WTC11 (cell line): ENCODE results near the gene NQO1. TPM values are rescaled to one million over a fixed set of nuclear protein-coding genes. Genes with fewer than 3 reads are reported as not detected.

Source experiments
- ATAC-seq: fragments of 200-7000 bp; cut with Tn5 transposase; 2 replicates; pipeline ENCODE4 v1.10.0; 2021; ENCODE audit warnings: mild to moderate bottlenecking, moderate library complexity
- CTCF ChIA-PET: fragments of 300-600 bp; sonication (Branson Sonifier 250); formaldehyde crosslinking; loops from one replicate; lab custom pipeline; 2021; ENCODE audit warnings: antibody characterized with exemption; lab: Charles Lee
- POLR2A ChIA-PET: fragments of 350-600 bp; sonication (Branson Sonifier 250); formaldehyde crosslinking; loops from one replicate; lab custom pipeline; 2021; ENCODE audit warnings: antibody characterized with exemption; lab: Charles Lee
- DNase-seq: peaks from one replicate; pipeline ENCODE4 v3.0.0; 2021; ENCODE audit warnings: low spot score
- H3K27ac Mint-ChIP-seq: 2 replicates; pipeline ENCODE4 v1.8.0; 2021; ENCODE audit warnings: mixed read lengths
- H3K27me3 Mint-ChIP-seq: 2 replicates; pipeline ENCODE4 v1.8.0; 2021; ENCODE audit warnings: low read depth, mild to moderate bottlenecking, moderate library complexity, mixed read lengths
- H3K36me3 Mint-ChIP-seq: 2 replicates; pipeline ENCODE4 v1.8.0; 2021; ENCODE audit warnings: mixed read lengths
- H3K4me1 Mint-ChIP-seq: 2 replicates; pipeline ENCODE4 v1.8.0; 2022; ENCODE audit warnings: mixed read lengths
- H3K4me3 Mint-ChIP-seq: 2 replicates; pipeline ENCODE4 v1.8.0; 2021; ENCODE audit warnings: mild to moderate bottlenecking, moderate library complexity, mixed read lengths
- H3K9me3 Mint-ChIP-seq: 2 replicates; pipeline ENCODE4 v1.8.0; 2021; ENCODE audit warnings: mixed read lengths
- CBFB ChIP-seq: sonication (generic); formaldehyde crosslinking; IDR thresholded peaks from 2 replicates; pipeline ENCODE4 v1.8.1; 2022; ENCODE audit warnings: mild to moderate bottlenecking, low read depth, missing genetic modification reagents
- CREM ChIP-seq: sonication (generic); formaldehyde crosslinking; IDR thresholded peaks from 2 replicates; pipeline ENCODE4 v1.8.1; 2022; ENCODE audit warnings: mild to moderate bottlenecking, missing genetic modification reagents, moderate library complexity
- GRHL2 ChIP-seq: fragments of 250-450 bp; sonication (Bioruptor Pico); IDR thresholded peaks from 2 replicates; pipeline ENCODE4 v1.8.0; 2022; ENCODE audit warnings: mild to moderate bottlenecking, moderate library complexity; ENCODE audit not compliant: insufficient replicate concordance, severe bottlenecking
- KAT7 ChIP-seq: sonication (generic); formaldehyde crosslinking; IDR thresholded peaks from 2 replicates; pipeline ENCODE4 v1.8.1; 2023; ENCODE audit warnings: missing genetic modification reagents, mild to moderate bottlenecking, borderline replicate concordance
- NFE2L1 ChIP-seq: sonication (generic); formaldehyde crosslinking; IDR thresholded peaks from 2 replicates; pipeline ENCODE4 v1.8.1; 2023; ENCODE audit warnings: missing genetic modification reagents
- NFYB ChIP-seq: sonication (generic); formaldehyde crosslinking; conservative IDR thresholded peaks from 2 replicates; pipeline ENCODE4 v1.8.0; 2022; ENCODE audit warnings: low read depth, missing genetic modification reagents
- RELA ChIP-seq: sonication (generic); formaldehyde crosslinking; IDR thresholded peaks from 2 replicates; pipeline ENCODE4 v1.8.1; 2022; ENCODE audit warnings: missing genetic modification reagents, mild to moderate bottlenecking, borderline replicate concordance
- SOX15 ChIP-seq: fragments of 250-450 bp; sonication (Bioruptor Pico); IDR thresholded peaks from 2 replicates; pipeline ENCODE4 v1.9.0; 2021; ENCODE audit warnings: mild to moderate bottlenecking
- TEAD4 ChIP-seq: sonication (generic); formaldehyde crosslinking; IDR thresholded peaks from 2 replicates; pipeline ENCODE4 v1.8.0; 2022; ENCODE audit warnings: mild to moderate bottlenecking, missing genetic modification reagents
- TP53 ChIP-seq: sonication (generic); formaldehyde crosslinking; IDR thresholded peaks from 2 replicates; pipeline ENCODE4 v1.8.1; 2023; ENCODE audit warnings: mild to moderate bottlenecking, missing genetic modification reagents
- ZBTB21 ChIP-seq: sonication (generic); formaldehyde crosslinking; IDR thresholded peaks from 2 replicates; pipeline ENCODE4 v1.8.1; 2023; ENCODE audit warnings: mild to moderate bottlenecking, missing genetic modification reagents, borderline replicate concordance
- ZNF121 ChIP-seq: sonication (generic); formaldehyde crosslinking; IDR thresholded peaks from 2 replicates; pipeline ENCODE4 v1.8.0; 2023; ENCODE audit warnings: missing genetic modification reagents
- total RNA-seq: library from RNA; stranded (reverse); gene quantifications from 3 replicates; pipeline ENCODE4 v1.2.3, GENCODE V29; 2021
- TF ChIP-seq, protein P1 (sequence below): sonication (generic); formaldehyde crosslinking; IDR thresholded peaks from 2 replicates; pipeline ENCODE4 v1.8.1; 2022; ENCODE audit warnings: missing genetic modification reagents, borderline replicate concordance
- TF ChIP-seq, protein P2 (sequence below): fragments of 250-450 bp; sonication (Bioruptor Pico); IDR thresholded peaks from 2 replicates; pipeline ENCODE4 v1.9.0; 2021; ENCODE audit warnings: moderate library complexity, mild to moderate bottlenecking, inconsistent platforms, borderline replicate concordance
- TF ChIP-seq, protein P3 (sequence below): sonication (generic); formaldehyde crosslinking; IDR thresholded peaks from 2 replicates; pipeline ENCODE4 v1.8.1; 2023; ENCODE audit warnings: mild to moderate bottlenecking, missing genetic modification reagents, moderate library complexity
- TF ChIP-seq, protein P4 (sequence below): fragments of 200-600 bp; IDR thresholded peaks from 2 replicates; pipeline ENCODE4 v1.8.0; 2022; ENCODE audit warnings: antibody characterized with exemption
- TF ChIP-seq, protein P5 (sequence below): fragments of 250-450 bp; sonication (Bioruptor Pico); IDR thresholded peaks from 2 replicates; pipeline ENCODE4 v1.8.0; 2021; ENCODE audit warnings: mild to moderate bottlenecking
- TF ChIP-seq, protein P6 (sequence below): fragments of 250-450 bp; sonication (Bioruptor Pico); IDR thresholded peaks from 2 replicates; pipeline ENCODE4 v1.9.0; 2021; ENCODE audit warnings: mild to moderate bottlenecking, borderline replicate concordance

The NQO1 gene
- total RNA-seq, 1 experiment from 2014 or later: 38.9 TPM

DNA sequence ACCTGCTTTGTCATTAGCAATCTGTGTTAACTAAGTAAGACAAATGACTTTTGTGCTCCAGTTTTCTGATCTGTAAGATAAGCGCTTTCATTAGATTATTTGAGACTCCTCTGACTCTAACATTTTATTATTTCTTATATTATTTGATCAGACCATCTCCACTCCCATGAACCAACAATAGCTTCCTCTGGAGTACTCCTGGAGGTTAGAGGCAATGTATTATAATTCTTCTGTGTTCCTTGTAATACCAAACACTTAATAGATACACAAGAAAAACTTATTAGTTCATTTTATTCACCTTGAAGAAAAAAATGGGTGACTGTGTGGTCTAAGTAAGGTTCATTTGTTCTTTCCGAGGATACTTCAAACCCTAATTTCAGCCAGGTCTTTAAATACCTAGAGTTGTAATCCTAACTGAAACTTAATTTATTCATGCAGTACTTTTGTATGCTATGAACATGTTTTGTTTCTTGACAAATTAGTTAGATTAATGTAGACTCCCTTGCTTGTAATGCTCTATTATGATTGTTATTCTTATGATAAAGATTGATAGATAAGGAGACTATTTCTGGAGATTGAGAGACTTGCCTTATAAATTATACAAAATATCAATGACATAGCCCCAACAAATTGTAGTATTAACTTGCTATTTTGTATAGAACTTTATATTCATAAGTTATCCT lies 53.9 kb downstream of the NQO1 start (continued):
- no peak for TF ChIP-seq CREM (CRISPR knock-in tag)
- no peak for TF ChIP-seq NFE2L1 (CRISPR knock-in tag)
- TF ChIP-seq CBFB: no peak

DNA sequence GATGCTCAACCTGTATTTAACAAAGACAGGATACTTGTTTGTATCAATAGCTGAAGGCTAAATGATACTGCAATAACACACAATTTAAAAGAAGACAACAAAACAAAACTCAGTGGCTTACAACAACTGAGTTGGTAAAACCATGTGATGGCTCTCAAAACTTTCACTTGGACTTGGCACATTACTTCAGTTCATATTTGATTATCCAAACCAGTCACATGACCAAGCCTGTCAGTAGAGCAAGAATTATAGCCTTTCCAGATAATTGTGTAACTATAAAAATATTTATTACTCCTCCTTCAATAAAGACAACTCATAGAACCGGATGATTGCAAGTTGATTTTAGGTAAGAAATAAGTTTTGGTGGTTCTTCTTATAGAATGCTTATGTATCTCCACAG lies 56.8 kb downstream of the NQO1 start:
- H3K27ac Mint-ChIP-seq: no peak overlapping the region
- no peak for ATAC-seq
- no peaks in the 10 kb centered on the region for H3K4me1 Mint-ChIP-seq
- ChIA-PET POLR2A (no interaction called here), CTCF (no interaction called here)
- H3K27me3 Mint-ChIP-seq: no peaks in the 10 kb centered on the region
- no peak overlapping the region for H3K4me3 Mint-ChIP-seq
- no peaks in the 10 kb centered on the region for H3K9me3 Mint-ChIP-seq
- no peak for DNase-seq
- TF ChIP-seq KAT7 (CRISPR knock-in tag): no peak
- TF ChIP-seq GRHL2 (CRISPR knock-in tag): no peak
- TF ChIP-seq RELA: no peak
- TF ChIP-seq TP53 (CRISPR knock-in tag): no peak
- no peak for TF ChIP-seq ZBTB21
- TF ChIP-seq, protein P1, sequence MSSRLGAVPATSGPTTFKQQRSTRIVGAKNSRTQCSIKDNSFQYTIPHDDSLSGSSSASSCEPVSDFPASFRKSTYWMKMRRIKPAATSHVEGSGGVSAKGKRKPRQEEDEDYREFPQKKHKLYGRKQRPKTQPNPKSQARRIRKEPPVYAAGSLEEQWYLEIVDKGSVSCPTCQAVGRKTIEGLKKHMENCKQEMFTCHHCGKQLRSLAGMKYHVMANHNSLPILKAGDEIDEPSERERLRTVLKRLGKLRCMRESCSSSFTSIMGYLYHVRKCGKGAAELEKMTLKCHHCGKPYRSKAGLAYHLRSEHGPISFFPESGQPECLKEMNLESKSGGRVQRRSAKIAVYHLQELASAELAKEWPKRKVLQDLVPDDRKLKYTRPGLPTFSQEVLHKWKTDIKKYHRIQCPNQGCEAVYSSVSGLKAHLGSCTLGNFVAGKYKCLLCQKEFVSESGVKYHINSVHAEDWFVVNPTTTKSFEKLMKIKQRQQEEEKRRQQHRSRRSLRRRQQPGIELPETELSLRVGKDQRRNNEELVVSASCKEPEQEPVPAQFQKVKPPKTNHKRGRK (CRISPR knock-in tag): no peak
- TF ChIP-seq, protein P2, sequence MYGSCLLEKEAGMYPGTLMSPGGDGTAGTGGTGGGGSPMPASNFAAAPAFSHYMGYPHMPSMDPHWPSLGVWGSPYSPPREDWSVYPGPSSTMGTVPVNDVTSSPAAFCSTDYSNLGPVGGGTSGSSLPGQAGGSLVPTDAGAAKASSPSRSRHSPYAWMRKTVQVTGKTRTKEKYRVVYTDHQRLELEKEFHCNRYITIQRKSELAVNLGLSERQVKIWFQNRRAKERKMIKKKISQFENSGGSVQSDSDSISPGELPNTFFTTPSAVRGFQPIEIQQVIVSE (CRISPR knock-in tag): no peak
- TF ChIP-seq, protein P3, sequence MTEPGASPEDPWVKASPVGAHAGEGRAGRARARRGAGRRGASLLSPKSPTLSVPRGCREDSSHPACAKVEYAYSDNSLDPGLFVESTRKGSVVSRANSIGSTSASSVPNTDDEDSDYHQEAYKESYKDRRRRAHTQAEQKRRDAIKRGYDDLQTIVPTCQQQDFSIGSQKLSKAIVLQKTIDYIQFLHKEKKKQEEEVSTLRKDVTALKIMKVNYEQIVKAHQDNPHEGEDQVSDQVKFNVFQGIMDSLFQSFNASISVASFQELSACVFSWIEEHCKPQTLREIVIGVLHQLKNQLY (CRISPR knock-in tag): no peak
- no peak for TF ChIP-seq TEAD4 (CRISPR knock-in tag)
- TF ChIP-seq CREM (CRISPR knock-in tag): no peak
- no peak for TF ChIP-seq SOX15 (CRISPR knock-in tag)
- TF ChIP-seq ZNF121 (CRISPR knock-in tag): no peak
- TF ChIP-seq, protein P4, sequence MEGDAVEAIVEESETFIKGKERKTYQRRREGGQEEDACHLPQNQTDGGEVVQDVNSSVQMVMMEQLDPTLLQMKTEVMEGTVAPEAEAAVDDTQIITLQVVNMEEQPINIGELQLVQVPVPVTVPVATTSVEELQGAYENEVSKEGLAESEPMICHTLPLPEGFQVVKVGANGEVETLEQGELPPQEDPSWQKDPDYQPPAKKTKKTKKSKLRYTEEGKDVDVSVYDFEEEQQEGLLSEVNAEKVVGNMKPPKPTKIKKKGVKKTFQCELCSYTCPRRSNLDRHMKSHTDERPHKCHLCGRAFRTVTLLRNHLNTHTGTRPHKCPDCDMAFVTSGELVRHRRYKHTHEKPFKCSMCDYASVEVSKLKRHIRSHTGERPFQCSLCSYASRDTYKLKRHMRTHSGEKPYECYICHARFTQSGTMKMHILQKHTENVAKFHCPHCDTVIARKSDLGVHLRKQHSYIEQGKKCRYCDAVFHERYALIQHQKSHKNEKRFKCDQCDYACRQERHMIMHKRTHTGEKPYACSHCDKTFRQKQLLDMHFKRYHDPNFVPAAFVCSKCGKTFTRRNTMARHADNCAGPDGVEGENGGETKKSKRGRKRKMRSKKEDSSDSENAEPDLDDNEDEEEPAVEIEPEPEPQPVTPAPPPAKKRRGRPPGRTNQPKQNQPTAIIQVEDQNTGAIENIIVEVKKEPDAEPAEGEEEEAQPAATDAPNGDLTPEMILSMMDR: no peak
- peaks cover 11% of the 10 kb centered on the region for H3K36me3 Mint-ChIP-seq

DNA sequence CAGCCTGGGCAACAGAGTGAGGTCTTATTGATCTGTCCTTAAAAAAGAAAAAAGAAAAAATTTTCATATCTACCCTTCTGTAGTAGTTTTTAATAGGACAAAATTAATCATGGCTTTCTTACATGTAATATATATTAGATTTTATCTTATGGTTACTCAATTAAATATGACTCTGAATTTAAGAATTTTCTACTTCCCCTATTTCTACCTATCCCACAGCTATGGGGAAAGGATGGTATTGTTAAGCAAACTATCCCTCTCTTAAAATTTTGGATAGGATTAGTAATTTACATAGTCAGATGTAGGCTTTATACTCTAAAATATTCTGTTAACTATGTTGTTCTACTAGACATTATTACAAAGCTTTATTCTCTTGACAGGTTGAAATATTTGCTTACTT lies 62.5 kb downstream of the NQO1 start:
- ChIA-PET CTCF (no interaction called here), POLR2A (no interaction called here)
- Mint-ChIP-seq H3K4me3 (no peak overlapping the region), H3K9me3 (no peaks in the 10 kb centered on the region), H3K4me1 (no peaks in the 10 kb centered on the region), H3K27ac (no peak overlapping the region), H3K36me3 (peaks cover 28% of the 10 kb centered on the region), H3K27me3 (no peaks in the 10 kb centered on the region)
- DNase-seq (no peak), ATAC-seq (no peak)
- TF ChIP-seq NFYB (no peak), SOX15 (CRISPR knock-in tag) (no peak)

DNA sequence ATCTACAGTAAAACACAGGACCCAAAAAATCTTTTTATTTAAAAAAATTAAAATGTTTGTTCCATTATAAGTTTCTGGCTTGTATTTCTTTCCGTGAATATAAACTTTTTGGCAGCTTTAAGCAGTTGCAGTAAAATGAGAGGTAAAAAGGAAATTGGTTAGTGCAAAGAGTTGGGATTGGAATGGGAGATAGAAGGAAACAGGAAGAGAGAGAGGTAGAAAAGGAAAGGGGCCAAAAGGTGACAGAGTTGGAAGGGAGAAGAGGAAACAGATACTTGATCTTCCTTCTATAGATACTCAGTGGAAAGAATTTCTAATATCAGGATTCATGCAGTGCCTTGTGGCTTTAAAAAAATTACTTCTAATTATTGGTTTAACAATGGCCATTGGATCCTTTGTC lies 63.5 kb downstream of the NQO1 start:
- H3K27ac Mint-ChIP-seq: no peak overlapping the region
- H3K4me3 Mint-ChIP-seq: no peak overlapping the region
- DNase-seq (no peak), ATAC-seq (no peak)
- H3K9me3 Mint-ChIP-seq: no peaks in the 10 kb centered on the region
- no peaks in the 10 kb centered on the region for H3K27me3 Mint-ChIP-seq
- peaks cover 26% of the 10 kb centered on the region for H3K36me3 Mint-ChIP-seq
- POLR2A ChIA-PET: no interaction called here
- CTCF ChIA-PET: no interaction called here
- H3K4me1 Mint-ChIP-seq: no peaks in the 10 kb centered on the region
- TF ChIP-seq, protein P5, sequence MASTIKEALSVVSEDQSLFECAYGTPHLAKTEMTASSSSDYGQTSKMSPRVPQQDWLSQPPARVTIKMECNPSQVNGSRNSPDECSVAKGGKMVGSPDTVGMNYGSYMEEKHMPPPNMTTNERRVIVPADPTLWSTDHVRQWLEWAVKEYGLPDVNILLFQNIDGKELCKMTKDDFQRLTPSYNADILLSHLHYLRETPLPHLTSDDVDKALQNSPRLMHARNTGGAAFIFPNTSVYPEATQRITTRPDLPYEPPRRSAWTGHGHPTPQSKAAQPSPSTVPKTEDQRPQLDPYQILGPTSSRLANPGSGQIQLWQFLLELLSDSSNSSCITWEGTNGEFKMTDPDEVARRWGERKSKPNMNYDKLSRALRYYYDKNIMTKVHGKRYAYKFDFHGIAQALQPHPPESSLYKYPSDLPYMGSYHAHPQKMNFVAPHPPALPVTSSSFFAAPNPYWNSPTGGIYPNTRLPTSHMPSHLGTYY (CRISPR knock-in tag): no peak
- TF ChIP-seq, protein P6, sequence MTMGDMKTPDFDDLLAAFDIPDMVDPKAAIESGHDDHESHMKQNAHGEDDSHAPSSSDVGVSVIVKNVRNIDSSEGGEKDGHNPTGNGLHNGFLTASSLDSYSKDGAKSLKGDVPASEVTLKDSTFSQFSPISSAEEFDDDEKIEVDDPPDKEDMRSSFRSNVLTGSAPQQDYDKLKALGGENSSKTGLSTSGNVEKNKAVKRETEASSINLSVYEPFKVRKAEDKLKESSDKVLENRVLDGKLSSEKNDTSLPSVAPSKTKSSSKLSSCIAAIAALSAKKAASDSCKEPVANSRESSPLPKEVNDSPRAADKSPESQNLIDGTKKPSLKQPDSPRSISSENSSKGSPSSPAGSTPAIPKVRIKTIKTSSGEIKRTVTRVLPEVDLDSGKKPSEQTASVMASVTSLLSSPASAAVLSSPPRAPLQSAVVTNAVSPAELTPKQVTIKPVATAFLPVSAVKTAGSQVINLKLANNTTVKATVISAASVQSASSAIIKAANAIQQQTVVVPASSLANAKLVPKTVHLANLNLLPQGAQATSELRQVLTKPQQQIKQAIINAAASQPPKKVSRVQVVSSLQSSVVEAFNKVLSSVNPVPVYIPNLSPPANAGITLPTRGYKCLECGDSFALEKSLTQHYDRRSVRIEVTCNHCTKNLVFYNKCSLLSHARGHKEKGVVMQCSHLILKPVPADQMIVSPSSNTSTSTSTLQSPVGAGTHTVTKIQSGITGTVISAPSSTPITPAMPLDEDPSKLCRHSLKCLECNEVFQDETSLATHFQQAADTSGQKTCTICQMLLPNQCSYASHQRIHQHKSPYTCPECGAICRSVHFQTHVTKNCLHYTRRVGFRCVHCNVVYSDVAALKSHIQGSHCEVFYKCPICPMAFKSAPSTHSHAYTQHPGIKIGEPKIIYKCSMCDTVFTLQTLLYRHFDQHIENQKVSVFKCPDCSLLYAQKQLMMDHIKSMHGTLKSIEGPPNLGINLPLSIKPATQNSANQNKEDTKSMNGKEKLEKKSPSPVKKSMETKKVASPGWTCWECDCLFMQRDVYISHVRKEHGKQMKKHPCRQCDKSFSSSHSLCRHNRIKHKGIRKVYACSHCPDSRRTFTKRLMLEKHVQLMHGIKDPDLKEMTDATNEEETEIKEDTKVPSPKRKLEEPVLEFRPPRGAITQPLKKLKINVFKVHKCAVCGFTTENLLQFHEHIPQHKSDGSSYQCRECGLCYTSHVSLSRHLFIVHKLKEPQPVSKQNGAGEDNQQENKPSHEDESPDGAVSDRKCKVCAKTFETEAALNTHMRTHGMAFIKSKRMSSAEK (CRISPR knock-in tag): no peak
- TF ChIP-seq, protein P3 (CRISPR knock-in tag): no peak
